ENCODE measurements around the gene UNC5B.

GRCh38 chr10:71267508-71268240, 55.3 kb downstream of the UNC5B start:
- no peak for TF ChIP-seq MLX (CRISPR knock-in tag; IDR thresholded peaks at IDR 0.05)
- no peak for TF ChIP-seq NR3C1 (CRISPR knock-in tag; conservative IDR thresholded peaks at IDR 0.05; ENCODE audit: low read depth)
- no peak for TF ChIP-seq ARID4B (CRISPR knock-in tag; IDR thresholded peaks at IDR 0.05; ENCODE audit: borderline replicate concordance)
- TF ChIP-seq, protein P1, sequence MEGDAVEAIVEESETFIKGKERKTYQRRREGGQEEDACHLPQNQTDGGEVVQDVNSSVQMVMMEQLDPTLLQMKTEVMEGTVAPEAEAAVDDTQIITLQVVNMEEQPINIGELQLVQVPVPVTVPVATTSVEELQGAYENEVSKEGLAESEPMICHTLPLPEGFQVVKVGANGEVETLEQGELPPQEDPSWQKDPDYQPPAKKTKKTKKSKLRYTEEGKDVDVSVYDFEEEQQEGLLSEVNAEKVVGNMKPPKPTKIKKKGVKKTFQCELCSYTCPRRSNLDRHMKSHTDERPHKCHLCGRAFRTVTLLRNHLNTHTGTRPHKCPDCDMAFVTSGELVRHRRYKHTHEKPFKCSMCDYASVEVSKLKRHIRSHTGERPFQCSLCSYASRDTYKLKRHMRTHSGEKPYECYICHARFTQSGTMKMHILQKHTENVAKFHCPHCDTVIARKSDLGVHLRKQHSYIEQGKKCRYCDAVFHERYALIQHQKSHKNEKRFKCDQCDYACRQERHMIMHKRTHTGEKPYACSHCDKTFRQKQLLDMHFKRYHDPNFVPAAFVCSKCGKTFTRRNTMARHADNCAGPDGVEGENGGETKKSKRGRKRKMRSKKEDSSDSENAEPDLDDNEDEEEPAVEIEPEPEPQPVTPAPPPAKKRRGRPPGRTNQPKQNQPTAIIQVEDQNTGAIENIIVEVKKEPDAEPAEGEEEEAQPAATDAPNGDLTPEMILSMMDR (IDR thresholded peaks at IDR 0.05) = no peak
- no peak for TF ChIP-seq STAT6 (CRISPR knock-in tag; conservative IDR thresholded peaks at IDR 0.05; ENCODE audit: low read depth)
- no peak for TF ChIP-seq USF1 (CRISPR knock-in tag; IDR thresholded peaks at IDR 0.05)
- TF ChIP-seq, protein P2, sequence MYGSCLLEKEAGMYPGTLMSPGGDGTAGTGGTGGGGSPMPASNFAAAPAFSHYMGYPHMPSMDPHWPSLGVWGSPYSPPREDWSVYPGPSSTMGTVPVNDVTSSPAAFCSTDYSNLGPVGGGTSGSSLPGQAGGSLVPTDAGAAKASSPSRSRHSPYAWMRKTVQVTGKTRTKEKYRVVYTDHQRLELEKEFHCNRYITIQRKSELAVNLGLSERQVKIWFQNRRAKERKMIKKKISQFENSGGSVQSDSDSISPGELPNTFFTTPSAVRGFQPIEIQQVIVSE (CRISPR knock-in tag; IDR thresholded peaks at IDR 0.05; ENCODE audit: borderline replicate concordance) = no peak
- TF ChIP-seq, protein P3, sequence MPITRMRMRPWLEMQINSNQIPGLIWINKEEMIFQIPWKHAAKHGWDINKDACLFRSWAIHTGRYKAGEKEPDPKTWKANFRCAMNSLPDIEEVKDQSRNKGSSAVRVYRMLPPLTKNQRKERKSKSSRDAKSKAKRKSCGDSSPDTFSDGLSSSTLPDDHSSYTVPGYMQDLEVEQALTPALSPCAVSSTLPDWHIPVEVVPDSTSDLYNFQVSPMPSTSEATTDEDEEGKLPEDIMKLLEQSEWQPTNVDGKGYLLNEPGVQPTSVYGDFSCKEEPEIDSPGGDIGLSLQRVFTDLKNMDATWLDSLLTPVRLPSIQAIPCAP (CRISPR knock-in tag; IDR thresholded peaks at IDR 0.05) = no peak
- TF ChIP-seq, protein P4, sequence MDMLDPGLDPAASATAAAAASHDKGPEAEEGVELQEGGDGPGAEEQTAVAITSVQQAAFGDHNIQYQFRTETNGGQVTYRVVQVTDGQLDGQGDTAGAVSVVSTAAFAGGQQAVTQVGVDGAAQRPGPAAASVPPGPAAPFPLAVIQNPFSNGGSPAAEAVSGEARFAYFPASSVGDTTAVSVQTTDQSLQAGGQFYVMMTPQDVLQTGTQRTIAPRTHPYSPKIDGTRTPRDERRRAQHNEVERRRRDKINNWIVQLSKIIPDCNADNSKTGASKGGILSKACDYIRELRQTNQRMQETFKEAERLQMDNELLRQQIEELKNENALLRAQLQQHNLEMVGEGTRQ (CRISPR knock-in tag; IDR thresholded peaks at IDR 0.05) = no peak
- TF ChIP-seq JUN (CRISPR knock-in tag; IDR thresholded peaks at IDR 0.05) = no peak
- no peak for TF ChIP-seq PREB (CRISPR knock-in tag; IDR thresholded peaks at IDR 0.05; ENCODE audit: borderline replicate concordance)

All from WTC11 (cell line).